Mammary microvascular endothelial cell (primary cell): ENCODE measurements around the gene SYPL2. TPM values are rescaled to one million over a fixed set of nuclear protein-coding genes. Genes with fewer than 3 reads are reported as not detected.

Experiments used
- total RNA-seq: library from RNA; depleted of rRNA; stranded (reverse); fragments of >200 nt; gene quantifications from 2 replicates; pipeline ENCODE4 v1.2.3, GENCODE V29; 2015

Gene SYPL2
- total RNA-seq = 0.05 and 0.33 TPM in 2 replicates

DNA sequence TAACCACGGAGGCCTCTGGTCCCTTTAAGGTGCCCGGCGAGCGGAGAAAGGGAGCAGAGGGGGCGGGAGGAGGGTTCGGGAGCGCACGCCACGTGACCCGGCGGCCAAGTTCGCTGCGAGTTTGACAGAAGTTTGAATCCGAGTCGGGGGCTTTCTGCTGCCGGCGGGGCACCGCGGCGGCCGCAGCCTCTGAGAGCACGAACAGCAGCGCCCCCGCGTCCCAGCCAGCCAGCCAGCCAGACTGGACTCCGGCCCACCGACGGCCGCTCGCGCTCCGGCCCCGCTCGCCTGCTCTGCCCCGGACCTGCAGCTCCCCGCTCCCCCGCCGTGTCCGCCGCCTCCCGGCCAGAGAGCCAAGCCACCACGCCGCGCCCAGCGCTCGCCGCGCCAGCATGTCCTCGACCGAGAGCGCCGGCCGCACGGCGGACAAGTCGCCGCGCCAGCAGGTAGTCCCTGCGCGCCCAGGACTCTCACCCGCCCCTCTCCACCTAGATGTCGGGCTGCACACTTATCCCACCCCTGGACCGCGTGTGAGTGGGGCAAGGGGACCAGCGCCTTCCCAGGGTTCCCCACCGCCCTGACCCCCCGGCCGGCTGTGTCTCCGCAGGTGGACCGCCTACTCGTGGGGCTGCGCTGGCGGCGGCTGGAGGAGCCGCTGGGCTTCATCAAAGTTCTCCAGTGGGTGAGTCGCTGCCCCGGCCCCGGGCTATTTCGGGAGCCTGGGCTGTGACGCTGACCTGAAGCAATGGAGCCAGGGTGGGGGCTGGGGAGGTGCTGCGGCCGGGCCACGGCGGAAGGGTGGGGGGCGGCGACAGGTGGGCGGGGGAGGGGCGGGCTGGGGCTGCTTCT lies at the start of gene SYPL2:
TSS of gene SYPL2 (plus strand) at position 95 of the 849 bp plus-strand sequence. CDS start at position 393, 298 bp downstream.

DNA sequence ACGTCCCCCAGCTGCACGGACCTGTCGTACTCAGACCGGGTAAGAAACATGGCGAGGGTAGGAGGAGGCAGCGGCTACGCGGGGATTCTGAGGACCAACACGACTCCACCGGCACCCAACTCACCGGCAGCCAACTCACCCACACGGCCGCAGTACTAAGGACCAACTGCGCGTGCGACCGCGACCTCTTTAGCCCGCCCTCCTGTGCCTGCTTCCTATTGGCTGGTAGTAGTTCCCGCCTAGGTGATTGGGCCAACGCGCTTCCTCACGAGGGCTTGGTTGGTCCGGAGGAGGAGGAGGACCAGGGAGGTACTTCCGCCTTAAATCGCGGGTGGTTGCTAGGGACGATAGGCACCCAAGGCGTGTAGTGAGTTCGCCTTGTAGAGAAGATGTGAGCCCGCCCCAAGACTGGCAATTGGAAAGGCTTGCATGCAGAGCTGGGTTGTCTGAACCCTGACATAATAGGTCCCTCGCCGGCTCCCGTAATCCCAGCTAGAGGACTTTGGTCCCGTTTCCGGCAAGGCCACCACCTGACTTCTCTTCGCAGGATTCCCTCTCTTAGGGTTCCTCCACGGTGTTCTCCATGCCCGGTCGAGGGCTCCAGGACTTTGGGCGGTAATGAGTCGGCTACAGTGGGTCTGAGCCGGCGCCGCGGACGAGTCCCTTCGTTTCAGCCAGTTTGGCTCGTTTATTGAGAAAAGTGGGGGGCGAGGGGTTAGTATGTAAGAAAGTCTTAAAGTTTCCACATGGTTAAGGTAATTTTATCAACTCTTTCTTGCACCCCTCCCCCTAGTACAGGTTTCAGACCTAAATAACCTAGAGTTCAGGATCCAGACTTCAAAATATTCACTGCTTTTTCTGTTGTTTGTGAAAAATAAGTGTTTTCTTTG lies 39.8 kb upstream of the SYPL2 start, which contains the start of gene PSMA5:
TSS of gene PSMA5 (minus strand) at position 168 of the 890 bp plus-strand sequence. CDS start at position 50, 118 bp downstream.

DNA sequence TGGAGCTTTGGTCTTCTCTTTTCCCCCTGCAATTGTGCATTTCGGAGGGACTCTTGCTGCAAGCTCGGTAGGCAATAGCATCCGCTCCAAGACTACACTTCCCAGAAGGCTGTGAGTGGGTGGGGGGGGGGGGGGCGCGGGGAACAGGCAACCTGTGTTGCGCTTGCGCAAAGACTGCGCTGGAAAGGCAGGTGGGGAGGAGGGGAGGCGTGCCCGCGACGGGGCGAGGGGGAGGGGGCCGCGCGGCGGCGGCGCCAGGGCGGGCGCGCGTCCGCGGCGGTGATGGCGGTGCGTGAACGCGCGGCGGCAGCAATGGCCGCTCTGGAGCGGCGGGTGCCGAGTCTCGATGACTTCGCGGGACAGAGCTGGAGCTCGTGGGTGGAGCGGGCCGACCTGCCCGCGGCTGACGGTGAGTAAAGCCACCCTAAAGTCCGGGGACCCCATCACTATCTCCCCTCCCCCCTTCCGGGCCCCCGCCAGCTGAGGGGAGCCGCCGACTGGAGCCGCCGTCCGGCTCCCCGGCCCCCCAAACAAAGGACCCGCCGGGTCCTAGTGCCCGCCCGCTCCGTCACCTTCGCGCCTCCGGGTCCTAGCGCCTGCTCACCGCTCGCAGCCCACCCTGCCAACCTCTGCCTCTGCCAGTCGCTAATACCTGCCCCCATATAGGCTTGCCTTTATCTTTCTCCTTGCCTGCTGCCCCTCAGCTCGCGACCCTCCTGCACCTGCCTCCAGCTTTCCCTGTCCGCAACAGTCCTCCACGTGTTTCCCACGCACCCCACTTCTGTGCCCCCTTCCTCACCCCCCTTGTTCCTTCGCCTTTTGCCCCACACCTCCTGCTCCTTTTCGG lies 17.5 kb downstream of the SYPL2 start, which contains the start of gene ATXN7L2:
TSS of gene ATXN7L2 (plus strand) at position 234 of the 847 bp plus-strand sequence. CDS start at position 283, 49 bp downstream.

DNA sequence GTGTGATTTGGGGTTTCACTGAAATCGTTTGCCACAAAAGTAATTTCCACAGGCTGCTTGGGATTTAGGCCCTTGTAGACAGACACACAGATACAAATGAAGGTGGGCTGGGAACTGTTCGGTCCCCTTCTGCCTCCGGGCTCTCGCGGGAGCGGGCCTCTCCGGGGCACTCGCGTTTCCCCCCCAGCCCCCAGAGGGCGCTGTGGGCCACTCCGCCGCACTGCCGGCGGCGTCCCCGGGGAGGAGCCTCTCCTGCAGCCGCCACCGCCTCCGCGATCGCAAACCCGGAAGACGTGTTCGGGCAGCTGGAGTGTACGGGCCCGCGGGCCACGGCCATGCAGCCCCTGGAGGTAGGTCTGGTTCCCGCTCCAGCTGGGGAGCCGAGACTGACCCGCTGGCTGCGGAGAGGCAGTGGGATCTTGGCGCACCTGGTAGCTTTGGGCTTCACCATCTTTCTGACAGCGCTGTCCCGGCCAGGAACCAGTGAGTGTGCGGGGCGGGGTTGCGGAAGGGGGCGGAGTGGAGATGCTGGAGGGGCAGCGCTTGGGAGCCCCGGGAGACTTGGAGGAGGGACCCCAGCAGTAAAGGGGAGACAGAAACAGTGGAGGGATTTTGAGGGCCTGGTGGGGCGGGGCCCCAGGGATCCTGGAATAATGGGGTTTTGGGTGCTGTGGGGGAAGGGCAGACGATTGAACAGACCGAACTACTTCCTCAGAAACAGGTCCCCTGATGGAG lies 27.6 kb downstream of the SYPL2 start, which contains the start of gene CYB561D1:
TSS of gene CYB561D1 (plus strand) at position 290 of the 735 bp plus-strand sequence. CDS start at position 336, 46 bp downstream.

DNA sequence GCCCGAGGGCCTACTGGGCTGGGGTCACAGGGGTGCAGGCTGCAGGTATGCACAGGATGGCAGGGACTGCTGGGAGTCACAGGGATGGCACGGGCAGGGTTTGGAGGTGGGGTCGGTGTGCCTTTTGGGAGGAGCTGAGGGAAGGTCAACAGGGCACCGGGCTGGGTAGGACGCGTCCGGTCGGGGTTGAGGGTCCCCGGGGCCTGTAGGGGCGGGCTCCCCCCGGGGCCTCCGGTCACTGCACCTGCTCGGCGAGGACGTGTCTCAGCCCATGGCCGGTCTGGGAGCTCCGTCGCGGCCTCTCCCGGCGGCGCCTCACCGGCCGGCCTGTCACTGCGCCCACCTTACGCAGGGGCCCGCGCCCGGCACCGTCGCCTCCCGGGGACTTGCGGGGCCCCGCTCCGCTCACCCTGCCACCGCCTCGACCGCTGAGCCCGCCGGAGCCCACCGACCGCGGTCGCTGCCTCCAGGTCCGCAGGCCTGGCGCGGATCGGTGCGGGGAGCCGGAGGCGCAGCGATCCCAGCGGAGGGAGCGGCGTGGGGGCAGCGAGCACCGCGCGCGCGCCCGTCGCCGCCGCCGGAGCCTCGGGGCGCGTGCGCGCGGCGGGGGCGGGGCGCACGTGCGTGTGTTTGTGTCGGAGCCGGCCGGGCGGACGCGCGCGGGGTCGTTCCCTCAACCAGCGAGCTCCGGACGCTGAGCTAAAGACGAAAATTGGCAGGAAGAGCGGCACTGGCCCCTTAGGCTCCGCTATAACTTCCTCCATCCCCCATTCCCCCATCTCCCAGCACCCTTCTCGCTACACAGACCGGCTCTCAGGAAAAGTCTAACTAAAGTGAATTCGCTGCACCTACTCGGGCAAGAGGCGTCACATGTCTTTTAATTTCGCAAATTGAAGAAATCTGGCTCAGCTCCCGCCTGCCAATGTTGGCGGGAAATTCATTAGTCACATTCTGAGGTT lies 43.1 kb downstream of the SYPL2 start, which contains the start of gene AMIGO1:
TSS of gene AMIGO1 (minus strand) at position 552 of the 959 bp plus-strand sequence. CDS start 815 bp downstream, outside the sequence.

Other genes starting within 250 kb of the SYPL2 start
- 0.25 and 0.27 TPM in 2 replicates for gene CELSR2, start 217.0 kb upstream of the SYPL2 start, total RNA-seq
- 18.6 and 19.3 TPM in 2 replicates for gene PSRC1, start 183.4 kb upstream of the SYPL2 start, total RNA-seq
- gene MYBPHL, start 159.5 kb upstream of the SYPL2 start, total RNA-seq = not detected in 2 replicates
- 9.2 and 9.4 TPM in 2 replicates for gene SORT1, start 68.6 kb upstream of the SYPL2 start, total RNA-seq
- gene PSMA5, start 40.1 kb upstream of the SYPL2 start, total RNA-seq = 72.7 and 77.8 TPM in 2 replicates
- gene ATXN7L2, start 17.4 kb downstream of the SYPL2 start, total RNA-seq = 0.93 and 3.2 TPM in 2 replicates
- gene CYB561D1, start 27.5 kb downstream of the SYPL2 start, total RNA-seq = 4.4 and 5.4 TPM in 2 replicates
- 0.44 and 1.3 TPM in 2 replicates for gene AMIGO1, start 43.2 kb downstream of the SYPL2 start, total RNA-seq
- not detected in 2 replicates for gene GPR61, start 73.3 kb downstream of the SYPL2 start, total RNA-seq
- 11.9 and 12.7 TPM in 2 replicates for gene GNAI3, start 82.1 kb downstream of the SYPL2 start, total RNA-seq
- 0.07 and 0.34 TPM in 2 replicates for gene GNAT2, start 153.1 kb downstream of the SYPL2 start, total RNA-seq
- 31.4 and 53.6 TPM in 2 replicates for gene AMPD2, start 153.3 kb downstream of the SYPL2 start, total RNA-seq
- gene GSTM4, start 189.6 kb downstream of the SYPL2 start, total RNA-seq = 1.7 and 6.2 TPM in 2 replicates
- gene GSTM2, start 201.5 kb downstream of the SYPL2 start, total RNA-seq = 2.4 and 3.6 TPM in 2 replicates
- 19.1 and 24.0 TPM in 2 replicates for gene GSTM1, start 221.3 kb downstream of the SYPL2 start, total RNA-seq
- not detected in 2 replicates for gene GSTM5, start 245.7 kb downstream of the SYPL2 start, total RNA-seq